Glutamatergic neuron (in vitro differentiated cells): Measurements from ENCODE around the gene CCDC78. TPM values are rescaled to one million over a fixed set of nuclear protein-coding genes. Genes with fewer than 3 reads are reported as not detected.

Experiments
- DNase-seq: peaks from one replicate; pipeline ENCODE4 v3.0.0; 2022
- H3K27ac Mint-ChIP-seq: one replicate; pipeline ENCODE4 v1.8.0; 2020; ENCODE audit warnings: mild to moderate bottlenecking, mixed read lengths, inconsistent platforms; ENCODE audit not compliant: unreplicated experiment
- H3K27me3 Mint-ChIP-seq: one replicate; pipeline ENCODE4 v1.8.0; 2020; ENCODE audit warnings: mild to moderate bottlenecking, moderate library complexity, mixed read lengths, inconsistent platforms; ENCODE audit not compliant: unreplicated experiment
- H3K36me3 Mint-ChIP-seq: one replicate; pipeline ENCODE4 v1.8.0; 2020; ENCODE audit warnings: mild to moderate bottlenecking, mixed read lengths, inconsistent platforms; ENCODE audit not compliant: unreplicated experiment
- H3K4me1 Mint-ChIP-seq: one replicate; pipeline ENCODE4 v1.8.0; 2020; ENCODE audit warnings: mild to moderate bottlenecking, low read depth, mixed read lengths, inconsistent platforms; ENCODE audit not compliant: unreplicated experiment
- H3K4me3 Mint-ChIP-seq: one replicate; pipeline ENCODE4 v1.8.0; 2020; ENCODE audit warnings: mild to moderate bottlenecking, mixed read lengths, inconsistent platforms; ENCODE audit not compliant: unreplicated experiment
- H3K9me3 Mint-ChIP-seq: one replicate; pipeline ENCODE4 v1.8.0; 2020; ENCODE audit warnings: mild to moderate bottlenecking, moderate library complexity, mixed read lengths, inconsistent platforms; ENCODE audit not compliant: unreplicated experiment
- total RNA-seq: library from RNA; stranded (reverse); fragmentation: NEBNext Ultra II Directional; extraction: Animal tissue kit (Norgen Biotek cat#: 25700); gene quantifications from one replicate; pipeline ENCODE4 v1.2.1, GENCODE V29; 2021; ENCODE audit not compliant: unreplicated experiment
- TF ChIP-seq, protein P1 (sequence below): fragments of 200-600 bp; sonication (generic); IDR thresholded peaks from one replicate; pipeline ENCODE4 v1.5.0; 2021; ENCODE audit not compliant: partially characterized antibody, unreplicated experiment

Gene CCDC78
- total RNA-seq, 1 donor from 2014 or later, result 18.9 TPM

DNA sequence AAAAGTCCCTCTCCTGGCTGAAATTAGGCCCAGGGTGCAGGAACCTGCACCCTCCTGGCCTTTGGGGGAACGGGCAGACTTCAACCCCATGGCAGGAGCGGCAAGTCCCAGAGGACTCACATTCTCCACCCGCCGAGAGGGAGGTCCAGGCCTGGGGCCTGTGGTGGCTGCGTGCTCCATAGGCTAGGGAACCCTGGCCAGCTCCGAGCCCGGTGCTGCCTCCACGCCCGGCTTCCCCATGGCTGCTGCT is 130 bp downstream of the CCDC78 start:
- TF ChIP-seq, protein P1, sequence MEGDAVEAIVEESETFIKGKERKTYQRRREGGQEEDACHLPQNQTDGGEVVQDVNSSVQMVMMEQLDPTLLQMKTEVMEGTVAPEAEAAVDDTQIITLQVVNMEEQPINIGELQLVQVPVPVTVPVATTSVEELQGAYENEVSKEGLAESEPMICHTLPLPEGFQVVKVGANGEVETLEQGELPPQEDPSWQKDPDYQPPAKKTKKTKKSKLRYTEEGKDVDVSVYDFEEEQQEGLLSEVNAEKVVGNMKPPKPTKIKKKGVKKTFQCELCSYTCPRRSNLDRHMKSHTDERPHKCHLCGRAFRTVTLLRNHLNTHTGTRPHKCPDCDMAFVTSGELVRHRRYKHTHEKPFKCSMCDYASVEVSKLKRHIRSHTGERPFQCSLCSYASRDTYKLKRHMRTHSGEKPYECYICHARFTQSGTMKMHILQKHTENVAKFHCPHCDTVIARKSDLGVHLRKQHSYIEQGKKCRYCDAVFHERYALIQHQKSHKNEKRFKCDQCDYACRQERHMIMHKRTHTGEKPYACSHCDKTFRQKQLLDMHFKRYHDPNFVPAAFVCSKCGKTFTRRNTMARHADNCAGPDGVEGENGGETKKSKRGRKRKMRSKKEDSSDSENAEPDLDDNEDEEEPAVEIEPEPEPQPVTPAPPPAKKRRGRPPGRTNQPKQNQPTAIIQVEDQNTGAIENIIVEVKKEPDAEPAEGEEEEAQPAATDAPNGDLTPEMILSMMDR, result no peak
- no peaks in the 10 kb centered on the region for H3K36me3 Mint-ChIP-seq
- H3K27me3 Mint-ChIP-seq, result peaks cover 6% of the 10 kb centered on the region
- H3K27ac Mint-ChIP-seq, result no peak overlapping the region
- H3K4me1 Mint-ChIP-seq, result no peaks in the 10 kb centered on the region
- DNase-seq, result no peak
- no peak overlapping the region for H3K4me3 Mint-ChIP-seq
- no peaks in the 10 kb centered on the region for H3K9me3 Mint-ChIP-seq

DNA sequence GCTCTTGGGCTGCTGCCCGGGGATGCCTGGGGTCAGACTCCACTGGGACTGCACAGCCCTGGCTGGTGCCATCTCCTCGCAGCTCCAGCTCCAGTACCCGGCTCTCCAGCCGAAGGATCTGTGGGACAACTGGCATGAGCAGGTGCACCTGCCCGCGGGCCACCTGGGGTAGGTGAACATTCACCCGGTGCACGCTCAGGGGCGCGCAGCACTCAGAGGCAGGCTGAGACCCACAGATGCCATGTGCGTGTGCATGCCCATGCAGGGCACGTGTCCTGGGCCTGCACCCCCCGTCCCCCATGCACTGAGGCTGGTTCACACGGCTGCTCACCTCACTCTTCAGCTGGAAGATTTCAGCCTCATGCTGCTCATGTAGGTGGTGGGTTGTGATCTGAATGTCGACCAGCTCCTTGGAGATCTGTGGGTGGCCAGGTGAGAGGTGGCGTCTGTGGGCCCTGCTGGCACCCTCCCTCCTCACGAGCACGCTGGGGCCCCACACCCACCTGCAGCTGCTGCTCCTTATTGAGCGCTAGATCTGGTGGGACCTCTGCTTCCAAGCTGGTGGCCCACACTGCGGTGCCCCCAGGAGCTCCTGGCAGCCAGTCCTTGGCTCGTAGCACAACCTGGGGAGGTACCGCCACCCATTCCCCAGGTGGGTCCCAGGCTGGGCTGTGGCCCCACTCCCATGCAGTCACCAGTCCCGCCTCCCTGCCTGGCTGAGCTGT is 618 bp downstream of the CCDC78 start:
- Mint-ChIP-seq H3K4me1 (no peaks in the 10 kb centered on the region), H3K27ac (no peak overlapping the region), H3K4me3 (no peak overlapping the region), H3K36me3 (no peaks in the 10 kb centered on the region), H3K27me3 (peaks cover 6% of the 10 kb centered on the region), H3K9me3 (no peaks in the 10 kb centered on the region)
- TF ChIP-seq, protein P1, result no peak
- no peak for DNase-seq

DNA sequence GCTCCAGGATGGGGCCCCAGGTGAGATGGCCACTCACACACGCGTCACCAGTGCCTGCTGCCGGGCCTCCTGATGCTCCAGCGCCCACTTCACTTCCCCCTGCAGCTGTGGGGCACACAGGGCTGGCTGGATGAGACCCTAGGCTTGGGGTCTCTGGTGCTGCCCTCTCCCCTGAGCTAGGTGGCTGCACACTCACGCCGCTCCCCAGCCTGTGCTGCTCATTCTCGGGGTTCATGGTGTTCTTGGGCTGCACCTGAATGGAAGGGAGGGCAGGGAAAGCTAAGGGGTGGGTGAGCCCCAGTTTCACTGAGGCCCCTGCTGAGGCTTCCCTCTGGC is 1.2 kb downstream of the CCDC78 start:
- Mint-ChIP-seq H3K36me3 (no peaks in the 10 kb centered on the region), H3K4me1 (peaks cover 2% of the 10 kb centered on the region), H3K9me3 (peaks cover 3% of the 10 kb centered on the region), H3K4me3 (no peak overlapping the region), H3K27ac (no peak overlapping the region), H3K27me3 (peaks cover 12% of the 10 kb centered on the region)
- DNase-seq, result no peak
- TF ChIP-seq, protein P1, result no peak

DNA sequence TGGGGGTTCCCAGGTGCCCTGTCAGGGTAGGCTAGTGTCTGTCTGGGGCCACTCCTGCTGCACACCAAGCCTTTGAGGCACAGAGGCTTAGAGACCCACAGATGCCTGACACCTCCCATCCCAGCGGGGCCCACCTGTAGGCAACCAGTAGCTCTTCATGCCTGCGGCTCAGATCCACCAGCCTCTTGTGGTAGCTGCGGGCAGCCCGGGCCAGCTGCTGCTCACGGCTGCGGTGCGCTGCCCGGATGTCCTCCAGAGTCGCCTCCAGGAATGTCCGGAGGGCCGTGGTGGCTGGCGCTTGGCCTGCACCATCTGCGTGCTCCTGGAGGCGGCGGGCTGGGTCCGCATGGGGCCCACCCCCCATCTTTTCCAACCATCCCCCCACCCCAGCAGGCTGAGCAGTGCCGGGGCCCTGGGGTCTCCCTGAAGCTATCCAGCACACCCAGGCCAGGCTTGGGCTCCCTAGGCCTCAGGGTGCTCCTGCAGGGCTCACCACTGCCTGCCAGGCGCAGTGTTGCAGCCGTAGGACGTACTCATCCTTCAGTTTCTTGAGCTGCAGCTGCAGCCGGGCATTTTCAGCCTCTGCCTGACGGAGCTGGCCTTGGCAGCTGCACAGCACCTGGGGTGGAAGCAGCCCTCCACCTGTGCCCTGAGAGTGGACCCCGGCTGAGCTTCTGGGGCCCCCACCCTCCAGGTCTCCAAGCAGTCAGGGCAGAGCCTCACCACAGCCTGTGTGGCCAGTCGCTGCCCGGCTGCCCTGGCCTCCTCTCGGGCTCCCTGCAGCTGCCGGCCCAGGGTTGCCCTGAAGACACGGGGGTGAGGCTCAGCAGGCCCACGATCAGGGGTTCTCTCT is 1.8 kb downstream of the CCDC78 start:
- H3K4me3 Mint-ChIP-seq, result no peak overlapping the region
- no peak overlapping the region for H3K27ac Mint-ChIP-seq
- peaks cover 3% of the 10 kb centered on the region for H3K4me1 Mint-ChIP-seq
- TF ChIP-seq, protein P1, result no peak
- peaks cover 14% of the 10 kb centered on the region for H3K27me3 Mint-ChIP-seq
- H3K36me3 Mint-ChIP-seq, result no peaks in the 10 kb centered on the region
- no peak for DNase-seq
- peaks cover 5% of the 10 kb centered on the region for H3K9me3 Mint-ChIP-seq

DNA sequence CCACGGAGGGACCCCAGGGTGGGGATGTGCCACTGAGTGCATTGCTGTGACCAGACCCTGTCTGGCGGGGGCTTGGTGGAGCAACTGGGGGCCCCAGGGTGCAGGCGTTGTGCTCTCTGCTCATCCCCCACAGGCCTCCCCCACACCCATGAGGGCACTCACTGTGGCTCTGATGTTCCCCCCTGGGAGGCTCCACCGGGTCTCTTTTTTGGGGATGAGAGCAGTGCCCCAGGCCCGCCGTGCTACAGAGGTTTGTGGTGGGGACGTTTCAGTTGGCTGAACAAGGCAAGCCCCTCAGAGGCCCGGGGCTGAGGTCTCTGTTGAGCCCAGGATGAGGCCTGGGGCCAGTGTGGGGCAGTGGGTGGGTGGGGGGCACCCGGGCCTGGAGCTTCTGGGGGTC is 2.5 kb downstream of the CCDC78 start:
- TF ChIP-seq, protein P1, result no peak
- H3K4me3 Mint-ChIP-seq, result no peak overlapping the region
- peaks cover 11% of the 10 kb centered on the region for H3K4me1 Mint-ChIP-seq
- peaks cover 17% of the 10 kb centered on the region for H3K27me3 Mint-ChIP-seq
- no peak overlapping the region for H3K27ac Mint-ChIP-seq
- H3K9me3 Mint-ChIP-seq, result peaks cover 9% of the 10 kb centered on the region
- H3K36me3 Mint-ChIP-seq, result no peaks in the 10 kb centered on the region
- DNase-seq, result no peak
